Stimulated activated CD4-positive, alpha-beta T cell treated with anti-CD3 and anti-CD28 coated beads, Interleukin-4, amount 100 ng/mL, for 4 hours (primary cell): Measurements from ENCODE around the gene CRKL.
"Not testable (repeated sequence)": the region's sequence is repeated elsewhere in the genome, so short reads cannot be mapped to it uniquely, and the experiment has no call there.

ENCODE experiments used
- DNase-seq, 2 experiments: peaks; one replicate each; pipeline ENCODE4 v3.0.0-alpha.2; 2020

The CRKL gene

GRCh38 chr22:20970939-20971657, 53.9 kb downstream of the CRKL start:
- no peak for DNase-seq

DNA sequence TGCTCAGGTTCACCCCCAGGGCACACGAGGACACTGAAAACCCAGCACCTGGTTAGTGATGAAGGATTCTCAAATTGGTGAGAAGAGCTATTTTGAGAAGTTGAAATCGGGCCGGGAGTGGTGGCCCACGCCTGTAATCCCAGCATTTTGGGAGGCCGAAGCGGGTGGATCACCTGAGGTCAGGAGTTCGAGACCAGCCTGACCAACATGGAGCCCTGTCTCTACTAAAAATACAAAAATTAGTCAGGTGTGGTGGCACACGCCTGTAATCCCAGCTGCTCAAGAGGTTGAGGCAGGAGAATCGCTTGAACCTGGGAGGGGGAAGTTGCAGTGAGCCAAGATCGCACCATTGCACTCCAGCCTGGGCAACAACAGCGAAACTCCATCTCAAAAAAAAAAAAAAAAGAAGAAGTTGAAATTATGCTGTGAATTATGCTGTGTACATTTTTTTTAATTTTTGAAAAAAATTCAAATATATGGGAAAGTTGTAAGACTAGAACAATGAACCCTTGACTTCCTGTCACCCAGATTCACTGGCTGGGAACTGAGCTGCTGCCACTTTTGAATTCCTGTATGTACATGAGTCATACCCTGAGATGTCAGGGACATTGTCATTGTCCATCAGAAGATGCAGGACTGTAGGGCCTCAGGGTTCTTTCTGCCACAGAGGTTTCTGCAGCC, 54.9 kb downstream of the CRKL start:
- not testable (repeated sequence) for DNase-seq

DNA sequence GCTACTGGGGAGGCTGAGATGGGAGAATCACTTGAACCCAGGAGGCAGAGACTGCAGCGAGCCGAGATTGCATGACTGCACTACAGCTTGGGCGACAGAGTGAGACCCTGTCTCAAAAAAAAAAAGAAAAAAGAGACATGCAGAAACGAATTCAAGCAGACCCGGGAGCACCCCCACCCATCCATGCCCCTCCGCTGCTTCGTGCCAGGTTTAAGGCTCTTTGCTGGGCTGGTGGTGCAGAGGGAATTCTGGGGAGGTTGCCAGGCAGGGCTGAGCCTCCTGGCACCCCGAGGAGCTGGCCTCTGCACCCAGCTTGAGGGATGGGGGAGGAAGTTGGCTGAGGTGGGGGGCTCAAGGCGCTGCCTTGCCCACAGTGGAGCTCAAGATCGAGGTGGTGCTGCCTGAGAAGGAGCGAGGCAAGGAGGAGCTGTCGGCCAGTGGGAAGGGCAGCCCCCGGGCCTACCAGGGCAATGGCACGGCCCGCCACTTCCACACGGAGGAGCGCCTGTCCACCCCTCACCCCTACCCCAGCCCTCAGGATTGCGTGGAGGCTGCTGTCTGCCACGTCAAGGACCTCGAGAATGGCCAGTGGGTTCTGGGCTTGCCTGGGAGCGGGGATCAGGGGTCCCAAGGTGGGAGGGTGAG, 55.8 kb downstream of the CRKL start:
- no peak for DNase-seq

DNA sequence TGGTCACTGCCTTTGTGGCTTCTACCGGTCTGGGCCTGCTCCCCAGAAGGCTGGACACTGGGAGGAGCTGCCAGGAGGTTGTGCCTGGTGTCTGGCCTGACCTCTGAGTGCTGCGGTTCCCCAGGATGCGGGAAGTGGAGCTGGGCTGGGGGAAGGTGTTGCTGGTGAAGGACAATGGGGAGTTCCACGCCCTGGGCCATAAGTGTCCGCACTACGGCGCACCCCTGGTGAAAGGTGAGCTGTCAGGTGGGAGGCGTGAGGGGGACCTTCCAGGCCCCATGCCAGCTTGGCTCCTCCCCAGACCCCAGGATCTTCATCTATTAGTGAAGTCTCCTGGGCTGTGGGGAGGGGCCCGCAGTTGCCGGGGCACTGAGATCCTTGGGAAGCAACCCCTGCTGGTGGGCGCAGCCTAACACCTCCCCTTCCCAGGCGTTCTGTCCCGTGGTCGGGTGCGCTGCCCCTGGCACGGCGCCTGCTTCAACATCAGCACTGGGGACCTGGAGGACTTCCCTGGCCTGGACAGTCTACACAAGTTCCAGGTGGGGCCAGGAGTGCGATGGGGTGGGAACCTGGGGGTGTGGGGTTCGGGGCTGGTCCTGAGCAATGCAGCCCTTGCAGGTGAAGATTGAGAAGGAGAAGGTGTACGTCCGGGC, 56.6 kb downstream of the CRKL start:
- no peak for DNase-seq

GRCh38 chr22:20974336-20974955, 57.2 kb downstream of the CRKL start:
- no peak for DNase-seq

DNA sequence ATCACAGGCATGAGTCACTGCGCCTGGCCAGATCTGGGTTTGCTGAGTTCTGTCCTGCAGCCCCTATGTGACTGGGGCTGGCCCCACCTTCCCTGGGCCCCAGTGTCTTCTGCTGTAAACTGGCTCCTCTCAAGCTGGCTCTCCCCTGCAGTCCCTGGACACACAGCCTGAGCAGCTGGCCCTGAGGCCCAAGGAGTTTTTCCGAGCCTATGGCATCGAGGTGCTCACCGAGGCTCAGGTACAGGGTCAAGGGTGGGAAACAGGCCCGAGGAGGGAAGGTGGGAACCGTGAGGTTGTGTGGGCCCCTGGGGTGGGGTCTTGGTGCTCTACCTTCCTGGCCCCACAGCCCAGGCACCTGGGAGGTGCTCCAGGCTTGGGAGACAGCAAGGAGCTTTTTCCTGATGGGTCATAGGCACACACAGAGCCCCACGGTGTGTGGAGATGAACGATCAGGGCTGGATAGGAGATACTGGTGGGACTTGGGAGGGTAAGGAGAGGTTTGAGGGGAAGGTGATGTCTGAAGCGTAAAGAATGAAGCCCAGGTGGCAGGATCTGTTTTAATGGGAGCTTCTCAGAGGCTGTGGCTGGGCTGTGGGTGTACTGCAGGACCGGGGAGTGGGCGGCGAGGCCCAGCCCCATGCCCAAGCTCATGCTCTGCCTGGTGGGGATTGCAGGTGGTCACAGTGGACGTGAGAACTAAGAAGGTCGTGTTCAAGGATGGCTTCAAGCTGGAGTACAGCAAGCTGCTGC, 58.5 kb downstream of the CRKL start:
- no peak for DNase-seq

DNA sequence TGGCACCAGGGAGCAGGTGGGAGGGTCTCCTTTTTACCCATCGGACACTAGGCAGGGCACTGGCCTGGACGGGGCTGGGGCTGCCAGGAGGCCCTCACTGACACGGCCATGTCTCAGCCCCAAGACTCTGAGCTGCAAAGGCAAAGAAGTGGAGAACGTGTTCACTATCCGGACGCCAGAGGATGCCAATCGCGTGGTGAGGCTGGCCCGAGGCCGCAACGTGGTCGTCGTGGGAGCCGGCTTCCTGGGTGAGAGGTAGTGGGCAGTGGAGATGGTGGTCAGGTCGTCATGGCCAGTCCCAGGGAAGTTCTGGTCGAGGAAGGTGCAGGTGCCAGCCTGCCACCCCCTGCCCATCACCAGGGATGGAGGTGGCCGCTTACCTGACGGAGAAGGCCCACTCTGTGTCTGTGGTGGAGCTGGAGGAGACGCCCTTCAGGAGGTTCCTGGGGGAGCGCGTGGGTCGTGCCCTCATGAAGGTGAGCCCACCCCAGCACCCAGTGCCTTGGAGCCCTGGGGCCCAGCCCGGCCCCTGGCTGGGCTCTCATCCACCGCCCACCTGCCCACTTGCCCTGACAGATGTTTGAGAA, 59.2 kb downstream of the CRKL start:
- DNase-seq = no peak

GRCh38 chr22:20977019-20977418, 59.8 kb downstream of the CRKL start:
- DNase-seq = no peak

DNA sequence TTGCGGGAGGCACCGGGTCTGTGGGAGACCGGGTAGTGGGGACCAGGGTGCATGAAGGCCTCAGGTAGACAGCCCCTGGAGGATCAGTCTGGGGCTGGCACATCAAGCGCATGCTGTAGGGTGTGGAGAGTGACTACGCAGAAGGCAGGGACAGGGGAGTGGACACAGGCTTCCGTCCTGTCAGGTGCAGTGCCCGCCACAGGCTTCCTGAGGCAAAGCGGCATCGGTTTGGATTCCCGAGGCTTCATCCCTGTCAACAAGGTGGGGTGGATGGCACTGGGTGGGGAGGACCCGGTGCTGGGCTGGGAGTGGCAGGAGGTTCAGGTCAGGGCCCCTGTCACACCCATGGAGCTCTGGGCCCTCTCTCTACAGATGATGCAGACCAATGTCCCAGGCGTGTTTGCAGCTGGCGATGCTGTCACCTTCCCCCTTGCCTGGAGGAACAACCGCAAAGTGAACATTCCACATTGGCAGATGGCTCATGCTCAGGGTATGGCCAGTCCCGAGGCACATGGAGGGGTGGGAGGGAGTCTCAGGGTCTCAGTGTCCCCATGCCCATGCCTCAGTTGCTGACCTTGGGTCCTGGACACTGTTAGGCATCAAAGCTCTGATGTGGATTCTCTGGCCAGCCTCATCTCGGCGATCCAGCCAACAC, 60.4 kb downstream of the CRKL start:
- no peak for DNase-seq

DNA sequence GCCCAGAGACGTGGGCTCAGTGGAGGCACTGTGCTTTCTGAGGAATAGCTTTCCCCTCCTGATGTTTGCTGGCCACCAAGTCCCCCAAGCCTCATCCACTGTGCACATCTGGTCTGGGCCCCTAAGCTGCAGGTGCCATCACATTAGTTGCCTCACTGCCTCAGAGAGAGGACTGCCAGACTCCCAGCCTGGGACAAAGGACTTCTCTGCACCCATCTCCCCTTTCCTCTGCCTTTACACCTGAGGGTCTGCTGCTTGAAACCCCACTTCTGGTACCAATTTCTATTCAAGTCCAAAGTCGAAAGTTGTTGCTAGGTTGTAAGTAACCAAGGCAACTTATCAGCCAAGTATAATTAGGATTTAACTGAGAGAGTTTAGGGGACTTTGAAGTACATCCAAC, 61.2 kb downstream of the CRKL start:
- no peak for DNase-seq

GRCh38 chr22:20979243-20979809, 62.1 kb downstream of the CRKL start:
- DNase-seq = peak; percentile 61 to 81

DNA sequence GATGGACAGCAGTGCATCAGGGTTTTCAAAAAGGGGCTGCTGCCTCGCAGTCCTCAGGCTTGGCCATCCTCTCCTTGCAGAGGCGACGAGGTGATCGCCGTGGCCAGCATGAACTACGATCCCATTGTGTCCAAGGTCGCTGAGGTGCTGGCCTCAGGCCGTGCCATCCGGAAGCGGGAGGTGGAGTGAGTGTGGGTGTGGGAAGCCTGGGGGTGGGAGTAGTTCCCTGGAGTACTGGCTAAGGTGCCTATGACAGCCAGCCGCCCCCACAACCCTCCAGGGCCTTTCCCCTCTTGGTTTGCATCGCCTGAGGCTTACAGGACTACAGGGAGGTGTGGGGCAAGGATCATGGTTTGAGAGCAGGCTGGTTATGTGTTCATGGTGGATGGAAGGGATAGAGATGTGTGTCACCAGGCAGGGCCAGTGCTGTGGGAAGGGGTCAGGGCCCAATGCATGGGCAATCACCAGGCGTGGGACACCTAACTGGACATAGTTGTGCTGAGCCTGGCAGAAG, 62.8 kb downstream of the CRKL start:
- no peak for DNase-seq

GRCh38 chr22:20980523-20980922, 63.3 kb downstream of the CRKL start:
- no peak for DNase-seq

- DNase-seq = no peak
Observed at GRCh38 chr22:20980938-20981722, 63.9 kb downstream of the CRKL start.

DNA sequence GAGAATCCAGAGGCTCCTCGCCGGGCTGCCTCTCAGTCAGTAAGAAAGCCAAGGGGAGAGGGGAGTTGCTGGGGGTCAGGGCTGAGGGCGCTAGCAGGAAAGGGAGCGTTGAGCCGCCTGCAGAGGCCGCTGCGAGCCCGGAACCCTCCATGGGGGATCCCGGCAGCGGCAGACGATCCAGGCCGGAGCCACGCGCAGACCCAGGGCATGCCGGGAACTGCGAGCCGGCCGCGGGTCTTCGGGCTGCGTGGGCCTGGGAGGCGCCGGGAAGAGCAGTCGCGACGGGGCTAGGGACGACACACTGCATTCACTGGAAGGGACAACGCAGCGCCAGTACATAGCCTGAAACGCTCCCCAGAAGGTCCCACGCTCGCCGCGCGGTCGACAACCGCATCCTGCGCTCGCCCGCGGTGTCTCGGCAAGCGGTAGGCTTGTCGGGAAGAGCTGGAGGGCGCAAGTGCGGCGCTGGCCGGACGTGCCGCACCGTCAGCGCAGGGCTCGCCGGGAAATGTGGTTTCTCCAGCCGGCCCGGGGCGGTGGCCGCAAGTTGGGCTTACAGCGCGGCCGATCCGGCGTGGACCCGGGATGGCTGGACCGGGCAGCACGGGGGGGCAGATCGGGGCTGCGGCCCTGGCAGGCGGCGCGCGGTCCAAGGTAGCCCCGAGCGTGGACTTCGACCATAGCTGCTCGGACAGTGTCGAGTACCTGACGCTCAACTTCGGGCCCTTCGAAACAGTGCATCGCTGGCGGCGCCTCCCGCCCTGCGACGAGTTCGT, 64.8 kb downstream of the CRKL start, which contains the start of gene LZTR1:
TSS of gene LZTR1 (plus strand) at position 511 of the 776 bp plus-strand sequence. CDS start at position 586, 75 bp downstream.
- peak; percentile 67 to 74 for DNase-seq

- no peak for DNase-seq
Observed at GRCh38 chr22:20982563-20982882, 65.3 kb downstream of the CRKL start.

GRCh38 chr22:20983081-20983771, 66.0 kb downstream of the CRKL start:
- no peak for DNase-seq

- DNase-seq = no peak
Observed at GRCh38 chr22:20985720-20986119, 68.5 kb downstream of the CRKL start.

- no peak for DNase-seq
Observed at GRCh38 chr22:20986365-20986764, 69.2 kb downstream of the CRKL start.
